Natural killer cell (primary cell): ENCODE data around the gene MYO15A. TPM values are rescaled to one million over a fixed set of nuclear protein-coding genes. Genes with fewer than 3 reads are reported as not detected.
A peak's percentile ranks its signal among the peaks of the same experiment; 100 is the strongest.
"Not testable (repeated sequence)": the region's sequence is repeated elsewhere in the genome, so short reads cannot be mapped to it uniquely, and the experiment has no call there.

Source experiments
- ATAC-seq, 3 donors: fragments of 150-1000 bp in 2 of 3; fragments of 200-7000 bp in 1 of 3; cut with Tn5 transposase; 1 replicate in 1 of 3; 2 replicates in 2 of 3; pipeline ENCODE4 v1.10.0; 2021; ENCODE audit warnings: mild to moderate bottlenecking in 2 of 3, moderate library complexity in 2 of 3
- DNase-seq, 2 donors: peaks; one replicate each; pipeline versions ENCODE4 v3.0.0 to v3.0.0-alpha.2; 2013 to 2021; ENCODE audit warnings: mixed read lengths in 1 of 2
- H3K27ac ChIP-seq: one replicate; pipeline ENCODE4 v1.5.1; 2013; ENCODE audit warnings: mild to moderate bottlenecking, low read length
- H3K27me3 ChIP-seq: one replicate; pipeline ENCODE4 v1.6.1; 2013; ENCODE audit warnings: low read length; ENCODE audit not compliant: control insufficient read depth, insufficient read depth
- H3K36me3 ChIP-seq: one replicate; pipeline ENCODE4 v1.6.1; 2013; ENCODE audit warnings: low read length; ENCODE audit not compliant: control insufficient read depth, insufficient read depth
- H3K4me1 ChIP-seq: one replicate; pipeline ENCODE4 v1.6.1; 2013; ENCODE audit warnings: low read length; ENCODE audit not compliant: control insufficient read depth, insufficient read depth
- H3K4me3 ChIP-seq: one replicate; pipeline ENCODE4 v1.5.1; 2013; ENCODE audit warnings: low read length
- H3K9me3 ChIP-seq: one replicate; pipeline ENCODE4 v1.6.1; 2013; ENCODE audit warnings: low read length; ENCODE audit not compliant: control insufficient read depth, insufficient read depth
- H3K27ac Mint-ChIP-seq, 2 donors: one replicate each; pipeline ENCODE4 v1.8.0; 2022; ENCODE audit warnings: mild to moderate bottlenecking in 2 of 2, mixed read lengths in 2 of 2, moderate library complexity in 1 of 2
- H3K27me3 Mint-ChIP-seq, 2 donors: one replicate each; pipeline ENCODE4 v1.8.0; 2022; ENCODE audit warnings: low read depth in 2 of 2, mixed read lengths in 2 of 2
- H3K36me3 Mint-ChIP-seq: one replicate; pipeline ENCODE4 v1.8.0; 2022; ENCODE audit warnings: mixed read lengths
- H3K4me1 Mint-ChIP-seq, 2 donors: one replicate each; pipeline ENCODE4 v1.8.0; 2022; ENCODE audit warnings: mixed read lengths in 2 of 2
- H3K4me3 Mint-ChIP-seq: one replicate; pipeline ENCODE4 v1.8.0; 2022; ENCODE audit warnings: mild to moderate bottlenecking, moderate library complexity, mixed read lengths
- H3K9me3 Mint-ChIP-seq, 2 donors: one replicate each; pipeline ENCODE4 v1.8.0; 2022; ENCODE audit warnings: mixed read lengths in 2 of 2
- CTCF ChIP-seq: fragments of 200-600 bp; IDR thresholded peaks from one replicate; pipeline ENCODE4 v1.8.0; 2022; ENCODE audit warnings: antibody characterized with exemption
- WGBS: methylation state at CpG from one replicate; pipeline ENCODE4 v1.1.7; 2013; ENCODE audit warnings: missing lambda C conversion rate; ENCODE audit not compliant: insufficient coverage; 5-methylcytosine and 5-hydroxymethylcytosine counted together
- intact Hi-C: fragments of 100-400 bp; cut with micrococcal nuclease; formaldehyde crosslinking; loops from one replicate; pipeline ENCODE4 v1.14.2; 2022
- total RNA-seq, 4 donors: library from RNA; stranded (reverse); fragments of 120-200 nt in 1 of 4; gene quantifications; one replicate each; pipeline versions ENCODE4 v1.2.3 to v1.2.4, GENCODE V29; 2013 to 2022

Gene MYO15A
- total RNA-seq, 3 donors from 2014 or later (not counting 1 experiment from before 2014, with no cell fraction given), result 1.6 to 2.0 (median 1.8) TPM

GRCh38 chr17:18213666-18214270 lies 105.2 kb downstream of the MYO15A start:
- peaks cover 0 to 5% of the 10 kb centered on the region in 2 donors for H3K4me1 Mint-ChIP-seq

GRCh38 chr17:18216906-18217305 lies 108.3 kb downstream of the MYO15A start:
- ATAC-seq, H3K4me1 ChIP-seq, H3K9me3 ChIP-seq, H3K36me3 ChIP-seq, H3K4me3 Mint-ChIP-seq, H3K4me3 ChIP-seq, H3K27me3 ChIP-seq, H3K27me3 Mint-ChIP-seq, H3K36me3 Mint-ChIP-seq, DNase-seq, H3K27ac ChIP-seq, H3K4me1 Mint-ChIP-seq, H3K27ac Mint-ChIP-seq, H3K9me3 Mint-ChIP-seq: not testable (repeated sequence)
- WGBS, result 91% methylated on average over 10 of the region's 11 CpGs
- intact Hi-C loops, result loop anchor here (1.0 kb wide), 1 partner anchor 76 kb away; no protein-coding TSS in a partner anchor

More at GRCh38 chr17:18213666-18214270, 105.2 kb downstream of the MYO15A start:
- Histone ChIP-seq H3K4me1 (no peaks in the 10 kb centered on the region), H3K9me3 (no peaks in the 10 kb centered on the region), H3K27me3 (no peaks in the 10 kb centered on the region), H3K27ac (no peak overlapping the region), H3K4me3 (no peak overlapping the region), H3K36me3 (peaks cover 17% of the 10 kb centered on the region)
- no peak for DNase-seq
- H3K27ac Mint-ChIP-seq, result peak overlapping the region in 1 of 2 donors; percentile 31
- H3K4me3 Mint-ChIP-seq, result no peak overlapping the region
- ATAC-seq, result no peak
- H3K27me3 Mint-ChIP-seq, result no peaks in the 10 kb centered on the region
- TF ChIP-seq CTCF, result no peak
- no peaks in the 10 kb centered on the region for H3K9me3 Mint-ChIP-seq
- 87% methylated on average over 7 of the region's 7 CpGs for WGBS
- no peaks in the 10 kb centered on the region for H3K36me3 Mint-ChIP-seq
- intact Hi-C loops, result no loop called here

DNA sequence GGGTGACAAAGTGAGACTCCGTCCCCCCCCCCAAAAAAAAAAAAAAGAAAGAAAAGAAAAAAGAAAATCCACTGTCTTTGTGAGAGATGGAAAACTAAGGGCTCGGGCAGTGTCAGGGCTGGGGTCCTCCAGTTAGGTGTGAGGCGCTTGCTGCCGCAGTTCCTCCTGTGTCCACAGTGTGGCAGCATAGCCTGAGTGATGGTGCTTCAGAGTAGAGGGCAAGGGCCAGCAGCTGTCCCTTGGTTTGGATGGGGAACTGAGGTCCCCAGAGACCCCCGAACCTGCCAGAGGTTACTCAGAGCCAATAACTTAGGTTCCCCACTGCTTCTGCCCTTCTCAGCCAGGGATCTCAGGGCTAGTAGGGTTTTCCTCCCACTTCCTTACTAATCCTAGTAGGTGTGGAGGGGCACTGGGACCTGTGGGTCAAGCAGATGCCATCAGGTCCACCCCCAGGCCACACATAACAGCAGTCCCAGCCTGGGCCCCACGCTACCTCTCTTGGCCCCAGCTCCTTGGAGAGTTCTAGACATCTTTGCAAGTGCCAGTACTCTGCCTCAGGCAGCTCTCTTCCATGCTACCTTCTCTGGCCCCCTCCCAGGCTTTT lies 109.0 kb downstream of the MYO15A start:
- WGBS, result 10% methylated on average over 5 of the region's 6 CpGs
- H3K9me3 Mint-ChIP-seq, result no peaks in the 10 kb centered on the region
- intact Hi-C loops, result loop anchor here (1.0 kb wide), 1 partner anchor 76 kb away; no protein-coding TSS in a partner anchor
- H3K9me3 ChIP-seq, result no peaks in the 10 kb centered on the region
- no peaks in the 10 kb centered on the region for H3K36me3 ChIP-seq
- TF ChIP-seq CTCF, result peak; percentile 83
- H3K27me3 ChIP-seq, result no peaks in the 10 kb centered on the region
- no peak overlapping the region for H3K27ac ChIP-seq
- H3K4me3 ChIP-seq, result no peak overlapping the region
- no peaks in the 10 kb centered on the region for H3K4me1 ChIP-seq
- H3K4me1 Mint-ChIP-seq, result peaks cover 0 to 7% of the 10 kb centered on the region in 2 donors
- H3K27ac Mint-ChIP-seq, result peak overlapping the region in 1 of 2 donors; percentile 24
- H3K36me3 Mint-ChIP-seq, result no peaks in the 10 kb centered on the region
- no peaks in the 10 kb centered on the region for H3K27me3 Mint-ChIP-seq
- peak; percentile 69 to 83 for DNase-seq
- H3K4me3 Mint-ChIP-seq, result no peak overlapping the region
- ATAC-seq, result peak; percentile 86 to 100 (median 96)

DNA sequence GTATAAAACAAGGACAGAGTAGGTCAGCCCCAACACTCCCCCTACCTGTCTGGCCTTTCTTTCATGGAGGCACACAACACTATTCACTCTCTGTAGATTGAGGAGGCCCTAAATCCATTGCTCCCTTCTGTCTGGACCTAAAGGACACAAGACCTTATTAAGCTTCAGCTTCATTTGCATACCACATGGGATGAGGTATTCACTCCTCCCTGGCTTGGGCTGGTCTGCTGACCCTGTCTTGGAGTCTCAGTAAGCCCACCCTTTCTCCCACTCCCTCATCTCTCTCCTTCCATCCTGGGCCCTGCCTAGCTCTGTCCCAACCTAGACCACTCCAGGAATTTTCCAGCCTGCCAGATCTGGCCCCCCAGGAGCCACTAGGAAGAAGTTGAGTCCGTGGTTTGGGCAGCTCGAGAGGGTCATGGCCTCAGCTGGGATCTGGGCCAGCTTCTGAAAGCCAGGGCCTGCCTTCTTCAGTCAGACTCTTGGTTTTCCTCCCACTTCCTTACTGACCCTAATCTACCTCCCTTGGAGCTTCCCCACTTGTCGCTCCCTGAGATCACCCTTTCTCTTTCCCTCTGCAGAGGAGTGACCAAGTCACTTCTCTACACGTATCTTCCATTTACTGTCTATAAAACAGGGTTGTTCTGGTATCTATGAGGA lies 110.3 kb downstream of the MYO15A start:
- Mint-ChIP-seq H3K4me1 (peaks cover 0 to 7% of the 10 kb centered on the region in 2 donors), H3K27me3 (no peaks in the 10 kb centered on the region), H3K27ac (no peak overlapping the region), H3K36me3 (no peaks in the 10 kb centered on the region), H3K4me3 (no peak overlapping the region), H3K9me3 (no peaks in the 10 kb centered on the region)
- intact Hi-C loops, result no loop called here
- no peak for TF ChIP-seq CTCF
- ATAC-seq, result no peak
- Histone ChIP-seq H3K9me3 (no peaks in the 10 kb centered on the region), H3K36me3 (no peaks in the 10 kb centered on the region), H3K4me1 (no peaks in the 10 kb centered on the region), H3K4me3 (no peak overlapping the region), H3K27ac (no peak overlapping the region), H3K27me3 (no peaks in the 10 kb centered on the region)
- DNase-seq, result no peak
- WGBS, result 46% methylated on average over 3 of the region's 4 CpGs
